ENCODE data around the gene GAGE12C. TPM values are rescaled to one million over a fixed set of nuclear protein-coding genes. Genes with fewer than 3 reads are reported as not detected.
"Not testable (repeated sequence)": the region's sequence is repeated elsewhere in the genome, so short reads cannot be mapped to it uniquely, and the experiment has no call there.

GAGE12C gene
- total and polyA plus RNA-seq, 10 of the 15 experiments (the other 5 are each of a cell fraction or from before 2014, with no cell fraction given): not detected

DNA sequence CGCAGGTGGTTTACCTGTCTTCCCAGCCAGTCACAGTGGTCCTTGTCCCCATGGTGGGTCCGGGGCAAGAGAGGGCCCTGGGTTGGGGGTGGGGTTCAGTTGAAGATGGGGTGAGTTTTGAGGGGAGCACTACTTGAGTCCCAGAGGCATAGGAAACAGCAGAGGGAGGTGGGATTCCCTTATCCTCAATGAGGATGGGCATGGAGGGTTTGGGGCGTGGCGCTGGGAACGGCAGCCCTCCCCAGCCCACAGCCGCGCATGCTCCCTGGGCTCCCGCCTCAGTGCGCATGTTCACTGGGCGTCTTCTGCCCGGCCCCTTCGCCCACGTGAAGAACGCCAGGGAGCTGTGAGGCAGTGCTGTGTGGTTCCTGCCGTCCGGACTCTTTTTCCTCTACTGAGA, 28.6 kb downstream of the GAGE12C start, which contains the start of gene GAGE12F:
TSS of gene GAGE12F (plus strand) at position 301 of the 400 bp plus-strand sequence. CDS start 1,155 bp downstream, outside the sequence.
- H3K9me3 ChIP-seq (replicated peaks; ENCODE audit: control insufficient read depth, insufficient read depth, low read length); H3K27me3 ChIP-seq (replicated peaks in 1 of 2; ENCODE audit: control insufficient read depth in 2 of 2, insufficient read depth in 2 of 2, low read length in 1 of 2); H4K20me1 ChIP-seq (ENCODE audit: control insufficient read depth, insufficient read depth); POLR2A ChIA-PET; DNase-seq (ENCODE audit: low read depth, low spot score); H3K27ac ChIP-seq (ENCODE audit: control insufficient read depth, insufficient read depth); RAD21 ChIA-PET (ENCODE audit: unreplicated experiment); H3K36me3 ChIP-seq (ENCODE audit: control insufficient read depth in 2 of 2, insufficient read depth in 2 of 2, low read length in 1 of 2); ATAC-seq; H3K9ac ChIP-seq (ENCODE audit: control insufficient read depth, insufficient read depth, low read length); SMC1A ChIA-PET (ENCODE audit: uncharacterized antibody, unreplicated experiment); H3K4me2 ChIP-seq (ENCODE audit: control insufficient read depth, insufficient read depth); FAIRE-seq; H3K4me1 ChIP-seq (ENCODE audit: control insufficient read depth, insufficient read depth, low read length); in situ Hi-C loops (cut with MboI); BruUV-seq (replicated peaks); H3K4me3 ChIP-seq; intact Hi-C loops (cut with micrococcal nuclease; ENCODE audit: unreplicated experiment); H3K79me2 ChIP-seq (ENCODE audit: control insufficient read depth, insufficient read depth, low read length); H2AFZ ChIP-seq (ENCODE audit: control insufficient read depth, low read depth, low read length); CTCF ChIA-PET: not testable (repeated sequence)
- WGBS (ENCODE audit: insufficient coverage, insufficient replicate concordance, low lambda C conversion rate, missing lambda C conversion rate): no CpG with 5 or more reads among the region's 16 CpGs

DNA sequence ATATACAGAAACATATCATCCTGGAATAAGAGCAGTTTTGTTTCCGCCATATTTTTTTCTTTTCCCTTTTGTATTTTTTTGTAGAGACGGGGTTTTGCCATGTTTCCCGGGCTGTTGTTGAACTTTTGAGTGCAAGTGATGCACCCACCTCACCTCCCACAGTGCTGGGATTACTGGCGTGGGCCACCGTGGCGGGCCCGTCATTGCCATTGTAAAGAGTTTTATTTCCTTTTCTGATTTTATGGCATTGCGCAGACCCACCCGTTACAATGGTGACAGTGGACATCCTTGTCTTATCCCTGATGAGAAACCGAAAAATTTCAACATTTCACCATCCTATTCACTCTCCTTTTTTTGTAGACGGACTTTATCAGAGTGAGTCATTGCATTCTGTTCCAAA, 36.8 kb downstream of the GAGE12C start:
- H3K4me2 ChIP-seq (ENCODE audit: control insufficient read depth, insufficient read depth); H3K27me3 ChIP-seq (replicated peaks in 1 of 2; ENCODE audit: control insufficient read depth in 2 of 2, insufficient read depth in 2 of 2, low read length in 1 of 2); SMC1A ChIA-PET (ENCODE audit: uncharacterized antibody, unreplicated experiment); intact Hi-C loops (cut with micrococcal nuclease; ENCODE audit: unreplicated experiment); H4K20me1 ChIP-seq (ENCODE audit: control insufficient read depth, insufficient read depth); H3K9ac ChIP-seq (ENCODE audit: control insufficient read depth, insufficient read depth, low read length); H3K4me1 ChIP-seq (ENCODE audit: control insufficient read depth, insufficient read depth, low read length); in situ Hi-C loops (cut with MboI); H3K79me2 ChIP-seq (ENCODE audit: control insufficient read depth, insufficient read depth, low read length); H3K36me3 ChIP-seq (ENCODE audit: control insufficient read depth in 2 of 2, insufficient read depth in 2 of 2, low read length in 1 of 2); DNase-seq (ENCODE audit: low read depth, low spot score); FAIRE-seq; H2AFZ ChIP-seq (ENCODE audit: control insufficient read depth, low read depth, low read length); H3K4me3 ChIP-seq; CTCF ChIA-PET; POLR2A ChIA-PET; H3K27ac ChIP-seq (ENCODE audit: control insufficient read depth, insufficient read depth); BruUV-seq (replicated peaks); ATAC-seq; H3K9me3 ChIP-seq (replicated peaks; ENCODE audit: control insufficient read depth, insufficient read depth, low read length); RAD21 ChIA-PET (ENCODE audit: unreplicated experiment): not testable (repeated sequence)
- no CpG with 5 or more reads among the region's 11 CpGs for WGBS (ENCODE audit: insufficient coverage, insufficient replicate concordance, low lambda C conversion rate, missing lambda C conversion rate)

GRCh38 chrX:49569152-49569551, 37.2 kb downstream of the GAGE12C start:
- POLR2A ChIA-PET; CTCF ChIA-PET; in situ Hi-C loops (cut with MboI); H2AFZ ChIP-seq (ENCODE audit: control insufficient read depth, low read depth, low read length); H3K4me3 ChIP-seq; H3K27me3 ChIP-seq (replicated peaks in 1 of 2; ENCODE audit: control insufficient read depth in 2 of 2, insufficient read depth in 2 of 2, low read length in 1 of 2); H3K79me2 ChIP-seq (ENCODE audit: control insufficient read depth, insufficient read depth, low read length); H3K9ac ChIP-seq (ENCODE audit: control insufficient read depth, insufficient read depth, low read length); FAIRE-seq; intact Hi-C loops (cut with micrococcal nuclease; ENCODE audit: unreplicated experiment); ATAC-seq; H3K4me2 ChIP-seq (ENCODE audit: control insufficient read depth, insufficient read depth); SMC1A ChIA-PET (ENCODE audit: uncharacterized antibody, unreplicated experiment); H4K20me1 ChIP-seq (ENCODE audit: control insufficient read depth, insufficient read depth); H3K4me1 ChIP-seq (ENCODE audit: control insufficient read depth, insufficient read depth, low read length); H3K27ac ChIP-seq (ENCODE audit: control insufficient read depth, insufficient read depth); BruUV-seq (replicated peaks); H3K9me3 ChIP-seq (replicated peaks; ENCODE audit: control insufficient read depth, insufficient read depth, low read length); DNase-seq (ENCODE audit: low read depth, low spot score); H3K36me3 ChIP-seq (ENCODE audit: control insufficient read depth in 2 of 2, insufficient read depth in 2 of 2, low read length in 1 of 2); RAD21 ChIA-PET (ENCODE audit: unreplicated experiment): not testable (repeated sequence)
- WGBS (ENCODE audit: insufficient coverage, insufficient replicate concordance, low lambda C conversion rate, missing lambda C conversion rate): no CpG with 5 or more reads among the region's 13 CpGs

- not testable (repeated sequence) for BruUV-seq (replicated peaks)
- WGBS (ENCODE audit: insufficient coverage, insufficient replicate concordance, low lambda C conversion rate, missing lambda C conversion rate): no CpG with 5 or more reads among the region's 16 CpGs
Measured at GRCh38 chrX:49570100-49570499, 38.1 kb downstream of the GAGE12C start, which contains the start of gene GAGE12G. Gene GAGE12G (plus strand): TSS chrX:49570400. CDS start chrX:49571555, 1,155 bp downstream.

More at GRCh38 chrX:49570100-49570499, 38.1 kb downstream of the GAGE12C start, which contains the start of gene GAGE12G:
- H3K9ac ChIP-seq (ENCODE audit: control insufficient read depth, insufficient read depth, low read length); H3K4me3 ChIP-seq; H3K79me2 ChIP-seq (ENCODE audit: control insufficient read depth, insufficient read depth, low read length); H3K4me2 ChIP-seq (ENCODE audit: control insufficient read depth, insufficient read depth); intact Hi-C loops (cut with micrococcal nuclease; ENCODE audit: unreplicated experiment); SMC1A ChIA-PET (ENCODE audit: uncharacterized antibody, unreplicated experiment); H3K4me1 ChIP-seq (ENCODE audit: control insufficient read depth, insufficient read depth, low read length); POLR2A ChIA-PET; H3K36me3 ChIP-seq (ENCODE audit: control insufficient read depth in 2 of 2, insufficient read depth in 2 of 2, low read length in 1 of 2); H3K9me3 ChIP-seq (replicated peaks; ENCODE audit: control insufficient read depth, insufficient read depth, low read length); in situ Hi-C loops (cut with MboI); ATAC-seq; RAD21 ChIA-PET (ENCODE audit: unreplicated experiment); DNase-seq (ENCODE audit: low read depth, low spot score); H2AFZ ChIP-seq (ENCODE audit: control insufficient read depth, low read depth, low read length); FAIRE-seq; H4K20me1 ChIP-seq (ENCODE audit: control insufficient read depth, insufficient read depth); CTCF ChIA-PET; H3K27me3 ChIP-seq (replicated peaks in 1 of 2; ENCODE audit: control insufficient read depth in 2 of 2, insufficient read depth in 2 of 2, low read length in 1 of 2); H3K27ac ChIP-seq (ENCODE audit: control insufficient read depth, insufficient read depth): not testable (repeated sequence)
